HG03354 (cell line): ENCODE results near the gene TAF6.

Experiments
- ATAC-seq: cut with Tn5 transposase; IDR thresholded peaks from one replicate; pipeline ENCODE4 v1.9.1; 2021; ENCODE audit warnings: mild to moderate bottlenecking; ENCODE audit not compliant: unreplicated experiment, poor library complexity, severe bottlenecking

The TAF6 gene

GRCh38 chr7:100099452-100099851 lies 19.7 kb downstream of the TAF6 start:
- no peak for ATAC-seq

- no peak for ATAC-seq
Observed at GRCh38 chr7:100098913-100099312, 20.2 kb downstream of the TAF6 start.

GRCh38 chr7:100095704-100096103 lies 23.5 kb downstream of the TAF6 start:
- ATAC-seq, result no peak

GRCh38 chr7:100095289-100095688 lies 23.9 kb downstream of the TAF6 start:
- no peak for ATAC-seq

GRCh38 chr7:100093925-100094486 lies 25.2 kb downstream of the TAF6 start:
- ATAC-seq, result no peak

- ATAC-seq, result no peak
Observed at GRCh38 chr7:100093498-100093897, 25.7 kb downstream of the TAF6 start.

- no peak for ATAC-seq
Observed at GRCh38 chr7:100093054-100093453, 26.1 kb downstream of the TAF6 start.

GRCh38 chr7:100091411-100092181 lies 27.6 kb downstream of the TAF6 start:
- no peak for ATAC-seq

GRCh38 chr7:100090527-100091410 lies 28.4 kb downstream of the TAF6 start:
- no peak for ATAC-seq

GRCh38 chr7:100089458-100090196 lies 29.5 kb downstream of the TAF6 start:
- no peak for ATAC-seq

- peak; percentile 60 for ATAC-seq
Observed at GRCh38 chr7:100088621-100089457, 30.3 kb downstream of the TAF6 start, which contains the start of gene COPS6. TSS of gene COPS6 (plus strand) at chr7:100088969. CDS start at chr7:100088991, 22 bp downstream.

GRCh38 chr7:100088095-100088620 lies 31.0 kb downstream of the TAF6 start:
- ATAC-seq, result no peak

GRCh38 chr7:100087055-100087750 lies 32.0 kb downstream of the TAF6 start:
- no peak for ATAC-seq

- no peak for ATAC-seq
Observed at GRCh38 chr7:100085515-100085914, 33.6 kb downstream of the TAF6 start.

GRCh38 chr7:100082978-100083377 lies 36.2 kb downstream of the TAF6 start:
- no peak for ATAC-seq

GRCh38 chr7:100081535-100082102 lies 37.5 kb downstream of the TAF6 start, which contains the start of gene ZNF3:
TSS of gene ZNF3 (minus strand) at chr7:100081723. CDS start at chr7:100077357, 4,366 bp downstream.
- peak; percentile 87 for ATAC-seq

- ATAC-seq, result no peak
Observed at GRCh38 chr7:100080907-100081534, 38.1 kb downstream of the TAF6 start.
